GM18519 (cell line): ENCODE results near the gene TFG.

Source experiments
- ATAC-seq: cut with Tn5 transposase; IDR thresholded peaks from one replicate; pipeline ENCODE4 v1.9.1; 2021; ENCODE audit warnings: mild to moderate bottlenecking, moderate library complexity; ENCODE audit not compliant: unreplicated experiment, low FRiP score

The TFG gene

DNA sequence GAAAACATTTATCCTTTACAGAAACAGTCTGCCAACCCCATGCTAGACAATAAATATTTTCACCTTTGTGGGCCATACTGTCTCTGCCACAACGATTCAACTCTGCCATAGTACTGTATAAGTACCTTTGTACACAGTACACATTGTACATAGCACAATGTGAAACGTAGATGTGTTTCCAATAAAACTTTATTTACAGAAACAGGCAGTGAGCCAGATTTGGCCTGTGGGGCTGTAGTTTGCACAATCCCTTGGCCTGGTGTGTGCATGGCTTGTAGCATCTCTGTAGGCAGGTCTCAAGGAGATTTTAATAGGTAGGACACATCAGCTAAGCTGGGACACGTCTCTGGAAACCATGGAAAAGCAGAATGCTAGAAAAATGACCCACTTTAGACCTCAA lies 74.3 kb downstream of the TFG start:
- no peak for ATAC-seq

DNA sequence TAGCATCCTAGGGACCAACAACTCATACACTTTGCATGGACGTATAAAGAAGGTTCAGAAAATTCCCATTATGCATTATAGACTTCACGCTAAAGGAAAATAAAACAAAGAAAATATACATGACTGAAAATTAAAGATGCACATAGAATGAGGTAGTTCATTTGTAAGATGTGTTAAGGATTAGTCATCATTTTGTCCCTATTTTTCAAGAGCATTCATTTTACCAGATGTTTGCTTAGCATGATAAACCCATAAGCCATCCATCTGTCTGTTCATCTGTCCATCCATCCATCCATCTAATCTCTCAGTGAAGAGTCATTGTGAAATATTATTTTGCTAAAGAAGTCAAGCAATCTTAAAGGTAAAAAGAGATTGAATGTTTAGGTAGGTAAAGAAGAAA lies 80.3 kb downstream of the TFG start:
- no peak for ATAC-seq

DNA sequence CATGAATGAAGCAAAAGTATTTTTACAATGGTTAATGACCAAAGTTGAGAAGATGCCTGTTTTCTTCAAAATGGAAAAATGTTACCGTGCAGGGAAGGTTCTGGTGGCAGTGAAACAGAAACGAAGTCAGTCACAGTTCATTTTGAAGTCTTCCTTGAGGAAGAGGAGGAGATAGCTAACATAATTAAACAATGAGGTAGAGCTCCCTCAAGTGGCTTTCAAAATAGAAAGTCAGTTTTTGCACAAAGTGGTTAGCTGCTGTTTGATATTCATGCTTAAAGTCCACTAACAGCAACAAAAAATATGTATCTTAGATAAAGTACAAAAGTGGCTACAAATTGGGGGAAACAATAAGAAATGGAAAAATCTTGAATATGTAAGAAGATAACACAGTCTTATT lies 87.3 kb downstream of the TFG start:
- ATAC-seq = no peak

DNA sequence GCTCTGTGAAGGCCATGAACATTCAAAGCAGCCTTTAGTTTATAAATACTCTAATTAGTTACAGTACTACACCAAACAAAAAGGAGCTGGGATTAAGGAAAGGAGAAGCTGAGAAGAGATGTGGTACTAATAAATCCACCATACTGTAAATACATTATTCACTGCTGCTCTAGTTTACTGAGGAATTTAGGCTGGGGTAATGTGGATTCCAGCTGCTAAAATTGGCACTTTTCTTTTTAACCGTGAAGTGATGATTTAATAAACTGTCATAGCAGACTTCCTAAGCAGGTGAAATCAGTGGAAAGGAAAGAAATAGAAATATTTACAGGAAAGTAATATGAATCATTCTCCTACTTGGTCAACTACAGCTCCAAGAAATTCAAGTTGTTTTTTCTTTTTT lies 88.7 kb downstream of the TFG start:
- ATAC-seq = no peak
